ENCODE data around the gene HIPK2. TPM values are rescaled to one million over a fixed set of nuclear protein-coding genes. Genes with fewer than 3 reads are reported as not detected.
A peak's percentile ranks its signal among the peaks of the same experiment; 100 is the strongest.
"Not testable (repeated sequence)": the region's sequence is repeated elsewhere in the genome, so short reads cannot be mapped to it uniquely, and the experiment has no call there.

The HIPK2 gene
- total RNA-seq, 4 donors from 2014 or later, result 20.9 to 40.9 (median 26.7) TPM

DNA sequence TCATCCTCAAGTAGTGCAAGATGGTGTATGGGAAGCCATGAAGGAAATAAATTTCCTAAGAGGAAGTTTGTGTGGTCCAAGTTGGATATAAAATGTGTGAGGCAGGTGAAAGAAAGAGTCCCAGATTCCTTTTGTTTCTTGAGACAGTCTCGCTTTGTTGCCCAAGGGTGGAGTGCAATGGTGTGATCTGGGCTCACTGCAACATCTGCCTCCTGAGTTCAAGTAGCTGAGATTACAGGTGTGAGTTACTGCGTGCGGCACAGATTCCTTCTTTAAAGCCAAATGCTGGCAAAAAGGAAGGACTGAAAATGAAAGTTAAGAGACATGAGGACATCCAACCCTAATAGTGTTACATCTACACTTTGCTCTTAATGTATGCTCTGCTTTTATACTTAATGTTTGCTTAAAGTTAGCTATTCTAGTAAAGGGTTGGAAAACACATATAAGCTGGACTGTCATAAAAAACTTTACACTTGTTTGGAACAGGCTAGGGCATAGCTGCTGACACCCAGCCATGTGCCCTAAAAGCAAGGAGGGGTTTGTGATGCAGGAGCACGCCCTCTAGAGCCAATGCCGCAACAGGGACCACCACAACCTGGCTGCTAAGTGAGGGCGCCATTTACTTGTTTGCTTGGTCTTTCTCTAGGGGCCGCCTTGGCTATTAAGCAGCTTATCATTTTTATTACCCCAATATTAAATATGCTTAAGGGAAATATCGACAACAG, 219.8 kb downstream of the HIPK2 start:
- DNase-seq (ENCODE audit: extremely low spot score), result no peak
- Histone ChIP-seq H3K36me3 (no peaks in the 10 kb centered on the region), H3K4me3 (no peak overlapping the region), H3K27ac (replicated peaks in 1 of 4) (no peak overlapping the region), H3K4me1 (no peaks in the 10 kb centered on the region), H3K27me3 (peaks cover 0 to 20% (median 0%) of the 10 kb centered on the region in 4 donors), H3K9me3 (no peaks in the 10 kb centered on the region)
- TF ChIP-seq EP300 (IDR thresholded peaks at IDR 0.05), result no peak
- no peak for TF ChIP-seq POLR2A (IDR thresholded peaks at IDR 0.05; ENCODE audit: low read depth)
- TF ChIP-seq, protein P1, sequence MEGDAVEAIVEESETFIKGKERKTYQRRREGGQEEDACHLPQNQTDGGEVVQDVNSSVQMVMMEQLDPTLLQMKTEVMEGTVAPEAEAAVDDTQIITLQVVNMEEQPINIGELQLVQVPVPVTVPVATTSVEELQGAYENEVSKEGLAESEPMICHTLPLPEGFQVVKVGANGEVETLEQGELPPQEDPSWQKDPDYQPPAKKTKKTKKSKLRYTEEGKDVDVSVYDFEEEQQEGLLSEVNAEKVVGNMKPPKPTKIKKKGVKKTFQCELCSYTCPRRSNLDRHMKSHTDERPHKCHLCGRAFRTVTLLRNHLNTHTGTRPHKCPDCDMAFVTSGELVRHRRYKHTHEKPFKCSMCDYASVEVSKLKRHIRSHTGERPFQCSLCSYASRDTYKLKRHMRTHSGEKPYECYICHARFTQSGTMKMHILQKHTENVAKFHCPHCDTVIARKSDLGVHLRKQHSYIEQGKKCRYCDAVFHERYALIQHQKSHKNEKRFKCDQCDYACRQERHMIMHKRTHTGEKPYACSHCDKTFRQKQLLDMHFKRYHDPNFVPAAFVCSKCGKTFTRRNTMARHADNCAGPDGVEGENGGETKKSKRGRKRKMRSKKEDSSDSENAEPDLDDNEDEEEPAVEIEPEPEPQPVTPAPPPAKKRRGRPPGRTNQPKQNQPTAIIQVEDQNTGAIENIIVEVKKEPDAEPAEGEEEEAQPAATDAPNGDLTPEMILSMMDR (IDR thresholded peaks at IDR 0.05), result no peak
- TF ChIP-seq POLR2AphosphoS5 (IDR thresholded peaks at IDR 0.05), result no peak
- intact Hi-C loops (cut with DNase I), result no loop called here
- 83% methylated on average over 8 of the region's 8 CpGs for WGBS

DNA sequence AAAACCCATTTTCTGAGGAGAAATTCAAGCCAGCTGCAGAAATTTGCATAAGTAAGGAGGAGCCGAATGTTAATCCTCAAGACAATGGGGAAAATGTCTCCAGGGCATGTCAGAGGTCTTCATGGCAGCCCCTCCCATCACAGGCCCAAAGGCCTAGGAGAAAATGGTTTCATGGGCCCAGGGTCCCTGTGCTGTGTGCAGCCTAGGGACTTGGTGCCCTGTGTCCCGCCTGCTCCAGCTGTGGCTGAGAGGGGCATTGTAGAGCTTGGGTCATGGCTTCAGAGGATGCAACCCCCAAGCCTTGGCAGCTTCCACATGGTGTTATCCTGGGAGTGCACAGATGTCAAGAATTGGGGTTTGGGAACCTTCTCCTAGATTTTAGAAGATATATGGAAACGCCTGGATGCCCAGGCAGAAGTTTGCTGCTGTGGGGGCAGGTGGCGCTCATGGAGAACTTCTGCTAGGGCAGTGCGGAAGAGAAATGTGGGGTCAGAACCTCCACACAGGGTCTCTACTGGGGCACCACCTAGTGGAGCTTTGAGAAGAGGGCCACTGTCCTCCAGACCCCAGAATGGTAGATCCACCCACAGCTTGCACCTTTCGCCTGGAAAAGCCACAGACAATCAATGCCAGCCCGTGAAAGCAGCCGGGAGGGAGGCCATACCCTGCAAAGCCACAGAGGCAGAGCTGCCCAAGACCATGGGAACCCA, 223.7 kb downstream of the HIPK2 start:
- DNase-seq (ENCODE audit: extremely low spot score); H3K4me1 ChIP-seq; H3K36me3 ChIP-seq; H3K4me3 ChIP-seq; H3K27ac ChIP-seq (replicated peaks in 1 of 4); intact Hi-C loops (cut with DNase I); H3K9me3 ChIP-seq: not testable (repeated sequence)
- WGBS, result 86% methylated on average over 8 of the region's 8 CpGs
- H3K27me3 ChIP-seq, result peaks cover 0 to 15% (median 0%) of the 10 kb centered on the region in 4 donors

DNA sequence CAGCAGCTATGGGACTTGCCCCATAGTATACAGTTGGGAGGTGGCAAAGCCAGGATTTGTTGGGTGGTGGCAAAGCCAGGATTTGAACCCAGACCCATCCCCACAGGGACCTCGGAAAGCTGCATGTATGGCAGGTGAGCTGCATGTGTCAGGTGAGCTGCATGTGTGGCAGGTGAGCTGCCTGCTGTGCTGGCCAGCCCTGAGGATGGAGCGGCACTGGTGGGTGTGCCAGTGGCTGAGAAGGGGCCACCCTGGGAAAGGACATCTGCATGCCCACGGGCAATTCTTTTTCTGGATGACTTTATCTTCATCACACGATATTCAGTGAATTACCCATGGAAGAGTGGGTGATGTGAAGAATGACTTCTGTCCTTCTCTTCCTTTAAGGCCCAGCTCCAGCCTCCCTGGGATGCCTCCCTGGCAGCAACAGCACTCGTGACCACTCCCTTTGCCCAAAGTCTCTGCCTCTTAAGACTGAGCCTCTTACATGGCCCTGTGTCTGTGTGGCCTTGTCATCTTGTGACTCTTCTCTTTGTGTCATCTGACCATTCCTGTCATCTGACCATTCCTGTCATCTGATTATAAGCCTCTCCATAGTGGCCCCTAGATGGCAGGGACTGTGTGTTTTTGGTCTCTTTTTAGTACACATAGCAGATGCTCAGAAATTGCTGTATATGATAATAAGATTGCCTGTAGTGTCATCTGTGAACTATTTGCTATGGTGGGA, 229.3 kb downstream of the HIPK2 start:
- H3K4me3 ChIP-seq, result no peak overlapping the region
- H3K27me3 ChIP-seq, result no peaks in the 10 kb centered on the region
- 81% methylated on average over 3 of the region's 5 CpGs for WGBS
- no peaks in the 10 kb centered on the region for H3K4me1 ChIP-seq
- no peak for DNase-seq (ENCODE audit: extremely low spot score)
- H3K27ac ChIP-seq (replicated peaks in 1 of 4), result no peak overlapping the region
- no peaks in the 10 kb centered on the region for H3K36me3 ChIP-seq
- H3K9me3 ChIP-seq, result no peaks in the 10 kb centered on the region
- no peak for TF ChIP-seq EP300 (IDR thresholded peaks at IDR 0.05)
- TF ChIP-seq POLR2AphosphoS5 (IDR thresholded peaks at IDR 0.05), result no peak
- TF ChIP-seq, protein P1 (IDR thresholded peaks at IDR 0.05), result no peak
- no peak for TF ChIP-seq POLR2A (IDR thresholded peaks at IDR 0.05; ENCODE audit: low read depth)
- intact Hi-C loops (cut with DNase I), result no loop called here

DNA sequence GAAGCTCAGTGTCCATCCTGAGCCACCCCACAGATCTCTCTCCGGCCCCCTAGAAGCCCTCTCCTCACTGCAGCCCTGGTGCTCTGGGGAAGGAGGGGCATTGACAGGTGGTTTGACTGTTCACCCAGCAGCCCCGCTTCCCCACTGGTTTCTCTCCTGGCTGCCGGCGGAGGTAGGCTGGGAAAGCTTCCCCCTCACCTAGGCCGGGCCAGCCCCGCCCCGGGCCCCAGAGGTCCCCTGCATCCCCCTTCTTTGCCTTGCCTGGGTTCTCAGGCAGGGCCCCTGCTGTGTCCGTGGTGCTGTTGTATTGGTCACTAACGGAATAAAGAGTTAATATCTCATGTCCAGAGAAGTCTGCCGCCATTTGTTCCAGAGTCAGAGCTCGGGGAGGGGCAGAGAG, 233.2 kb downstream of the HIPK2 start:
- Histone ChIP-seq H3K27ac (replicated peaks in 1 of 4) (no peak overlapping the region), H3K9me3 (no peaks in the 10 kb centered on the region), H3K36me3 (no peaks in the 10 kb centered on the region), H3K27me3 (no peaks in the 10 kb centered on the region), H3K4me1 (peaks cover 0 to 17% (median 10%) of the 10 kb centered on the region in 4 donors), H3K4me3 (no peak overlapping the region)
- peak; percentile 75 for DNase-seq (ENCODE audit: extremely low spot score)
- intact Hi-C loops (cut with DNase I), result no loop called here
- TF ChIP-seq EP300 (IDR thresholded peaks at IDR 0.05) (no peak), POLR2AphosphoS5 (IDR thresholded peaks at IDR 0.05) (no peak), POLR2A (IDR thresholded peaks at IDR 0.05; ENCODE audit: low read depth) (no peak)
- TF ChIP-seq, protein P1 (IDR thresholded peaks at IDR 0.05), result no peak
- WGBS, result 94% methylated on average over 11 of the region's 11 CpGs
